Muscle layer of duodenum (tissue), 2 donors: ENCODE data around the gene TMEM214.
A peak's percentile ranks its signal among the peaks of the same experiment; 100 is the strongest.

Experiments
- H3K27ac ChIP-seq: one replicate; pipeline ENCODE4 v1.7.0; 2013; ENCODE audit warnings: mild to moderate bottlenecking, low read length
- H3K27me3 ChIP-seq: one replicate; pipeline ENCODE4 v1.7.0; 2013; ENCODE audit warnings: low read depth, mild to moderate bottlenecking, control low read depth, low read length
- H3K36me3 ChIP-seq, 2 donors: one replicate each; pipeline ENCODE4 v1.7.0; 2013; ENCODE audit warnings: low read length in 2 of 2, control low read depth in 1 of 2, mild to moderate bottlenecking in 1 of 2; ENCODE audit not compliant: insufficient read depth in 2 of 2, control insufficient read depth in 1 of 2
- H3K4me1 ChIP-seq, 2 donors: one replicate each; pipeline ENCODE4 v1.7.0; 2013; ENCODE audit warnings: low read length in 2 of 2, mild to moderate bottlenecking in 2 of 2, control low read depth in 1 of 2, moderate library complexity in 1 of 2; ENCODE audit not compliant: insufficient read depth in 2 of 2, control insufficient read depth in 1 of 2
- H3K4me3 ChIP-seq, 2 donors: one replicate each; pipeline ENCODE4 v1.7.0; 2013; ENCODE audit warnings: low read length in 2 of 2, low read depth in 1 of 2, mild to moderate bottlenecking in 1 of 2
- H3K9me3 ChIP-seq, 2 donors: one replicate each; pipeline ENCODE4 v1.7.0; 2013; ENCODE audit warnings: low read length in 2 of 2, control low read depth in 1 of 2, mild to moderate bottlenecking in 1 of 2; ENCODE audit not compliant: control insufficient read depth in 1 of 2
- donor health status: healthy.

The TMEM214 gene

GRCh38 chr2:27042159-27042661, 9.4 kb downstream of the TMEM214 start:
- H3K27ac ChIP-seq: no peak overlapping the region
- peaks cover 44 to 46% of the 10 kb centered on the region in 2 donors for H3K36me3 ChIP-seq
- no peaks in the 10 kb centered on the region for H3K9me3 ChIP-seq
- H3K4me3 ChIP-seq: no peak overlapping the region
- no peaks in the 10 kb centered on the region for H3K27me3 ChIP-seq
- H3K4me1 ChIP-seq: no peaks in the 10 kb centered on the region

GRCh38 chr2:27042985-27043634, 10.3 kb downstream of the TMEM214 start:
- H3K27ac ChIP-seq: no peak overlapping the region

GRCh38 chr2:27049422-27050280, 16.9 kb downstream of the TMEM214 start:
- Histone ChIP-seq H3K9me3 (no peaks in the 10 kb centered on the region), H3K4me1 (peaks cover 0 to 21% of the 10 kb centered on the region in 2 donors), H3K36me3 (peaks cover 10 to 14% of the 10 kb centered on the region in 2 donors), H3K27ac (peak overlapping the region; percentile 93), H3K4me3 (peak overlapping the region; percentile 83 to 97), H3K27me3 (no peaks in the 10 kb centered on the region)

More at GRCh38 chr2:27042985-27043634, 10.3 kb downstream of the TMEM214 start:
- Histone ChIP-seq H3K4me3 (no peak overlapping the region), H3K4me1 (no peaks in the 10 kb centered on the region), H3K27me3 (no peaks in the 10 kb centered on the region), H3K9me3 (no peaks in the 10 kb centered on the region), H3K36me3 (peaks cover 36 to 37% of the 10 kb centered on the region in 2 donors)

- Histone ChIP-seq H3K4me1 (peaks cover 0 to 21% of the 10 kb centered on the region in 2 donors), H3K4me3 (peak overlapping the region; percentile 83 to 97), H3K27me3 (no peaks in the 10 kb centered on the region), H3K27ac (peak overlapping the region; percentile 93), H3K9me3 (no peaks in the 10 kb centered on the region), H3K36me3 (peaks cover 18 to 21% of the 10 kb centered on the region in 2 donors)
Observed at GRCh38 chr2:27050281-27050995, 17.7 kb downstream of the TMEM214 start.

- peak within 1 kb of the TSS; percentile 83 to 97 for H3K4me3 ChIP-seq
- peak within 1 kb of the TSS; percentile 93 for H3K27ac ChIP-seq
- peaks cover 26 to 30% of the 10 kb centered on the region in 2 donors for H3K36me3 ChIP-seq
- no peaks in the 10 kb centered on the region for H3K27me3 ChIP-seq
- peaks cover 0 to 21% of the 10 kb centered on the region in 2 donors for H3K4me1 ChIP-seq
- H3K9me3 ChIP-seq: no peaks in the 10 kb centered on the region
Observed at GRCh38 chr2:27050996-27051901, 18.5 kb downstream of the TMEM214 start, which contains the start of gene AGBL5. TSS of gene AGBL5 (plus strand) at chr2:27051668. CDS start at chr2:27052959, 1,291 bp downstream.

GRCh38 chr2:27051902-27052645, 19.3 kb downstream of the TMEM214 start:
- Histone ChIP-seq H3K4me3 (peak overlapping the region; percentile 79 to 97), H3K27ac (peak overlapping the region; percentile 6), H3K9me3 (no peaks in the 10 kb centered on the region), H3K36me3 (peaks cover 31 to 38% of the 10 kb centered on the region in 2 donors), H3K4me1 (peaks cover 0 to 21% of the 10 kb centered on the region in 2 donors), H3K27me3 (no peaks in the 10 kb centered on the region)

GRCh38 chr2:27053321-27053720, 20.6 kb downstream of the TMEM214 start:
- H3K27me3 ChIP-seq: no peaks in the 10 kb centered on the region
- H3K27ac ChIP-seq: no peak overlapping the region
- H3K4me1 ChIP-seq: peaks cover 0 to 21% of the 10 kb centered on the region in 2 donors
- no peaks in the 10 kb centered on the region for H3K9me3 ChIP-seq
- no peak overlapping the region for H3K4me3 ChIP-seq
- peaks cover 32 to 45% of the 10 kb centered on the region in 2 donors for H3K36me3 ChIP-seq

GRCh38 chr2:27053776-27054175, 21.0 kb downstream of the TMEM214 start:
- H3K4me3 ChIP-seq: no peak overlapping the region
- peaks cover 32 to 50% of the 10 kb centered on the region in 2 donors for H3K36me3 ChIP-seq
- peaks cover 0 to 21% of the 10 kb centered on the region in 2 donors for H3K4me1 ChIP-seq
- H3K27ac ChIP-seq: no peak overlapping the region
- H3K27me3 ChIP-seq: no peaks in the 10 kb centered on the region
- H3K9me3 ChIP-seq: no peaks in the 10 kb centered on the region

GRCh38 chr2:27054721-27055120, 22.0 kb downstream of the TMEM214 start:
- H3K9me3 ChIP-seq: no peaks in the 10 kb centered on the region
- H3K27me3 ChIP-seq: no peaks in the 10 kb centered on the region
- H3K4me3 ChIP-seq: no peak overlapping the region
- H3K4me1 ChIP-seq: peaks cover 0 to 19% of the 10 kb centered on the region in 2 donors
- H3K36me3 ChIP-seq: peaks cover 36 to 57% of the 10 kb centered on the region in 2 donors
- H3K27ac ChIP-seq: no peak overlapping the region

- H3K27me3 ChIP-seq: no peaks in the 10 kb centered on the region
- peaks cover 36 to 64% of the 10 kb centered on the region in 2 donors for H3K36me3 ChIP-seq
- no peak overlapping the region for H3K4me3 ChIP-seq
Observed at GRCh38 chr2:27057184-27057583, 24.4 kb downstream of the TMEM214 start.

More at GRCh38 chr2:27057184-27057583, 24.4 kb downstream of the TMEM214 start:
- Histone ChIP-seq H3K27ac (no peak overlapping the region), H3K9me3 (no peaks in the 10 kb centered on the region), H3K4me1 (peaks cover 0 to 12% of the 10 kb centered on the region in 2 donors)
